CD4-positive, alpha-beta T cell treated with Interleukin-2 at 100 ng/mL for 4 hours (primary cell): ENCODE results near the gene COMMD2.

Experiments
- DNase-seq: peaks from one replicate; pipeline ENCODE4 v3.0.0-alpha.2; 2020; ENCODE audit warnings: low spot score

Gene COMMD2

DNA sequence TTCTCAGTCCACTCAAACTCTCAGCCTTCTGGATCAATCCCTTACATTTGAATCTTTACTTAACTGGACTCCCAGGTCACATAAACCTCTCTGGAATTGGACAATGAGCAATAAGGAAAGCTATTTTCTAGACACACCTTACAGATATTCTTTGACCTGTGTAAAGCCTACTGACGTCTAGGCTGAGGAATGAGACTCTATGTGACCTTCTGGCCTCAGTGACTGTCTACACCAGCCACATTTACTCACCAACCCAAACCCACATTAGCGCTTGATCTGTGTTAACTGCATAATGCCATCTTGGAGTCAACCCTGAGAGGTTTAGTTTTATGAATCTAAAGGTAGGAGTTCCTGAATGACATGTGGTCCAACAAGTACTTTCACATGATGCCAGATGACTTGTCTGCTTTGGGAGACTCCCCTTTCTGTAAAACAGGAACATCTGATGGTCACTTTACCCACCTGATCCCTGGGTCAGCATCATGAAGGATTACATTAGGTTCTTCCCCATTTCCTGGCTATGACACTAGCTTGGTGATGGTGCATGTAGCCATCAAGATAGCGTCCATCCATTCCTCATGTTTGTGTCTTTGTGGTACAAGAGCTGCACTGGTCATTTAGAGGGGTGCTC is 11.4 kb upstream of the COMMD2 start:
- DNase-seq = no peak

DNA sequence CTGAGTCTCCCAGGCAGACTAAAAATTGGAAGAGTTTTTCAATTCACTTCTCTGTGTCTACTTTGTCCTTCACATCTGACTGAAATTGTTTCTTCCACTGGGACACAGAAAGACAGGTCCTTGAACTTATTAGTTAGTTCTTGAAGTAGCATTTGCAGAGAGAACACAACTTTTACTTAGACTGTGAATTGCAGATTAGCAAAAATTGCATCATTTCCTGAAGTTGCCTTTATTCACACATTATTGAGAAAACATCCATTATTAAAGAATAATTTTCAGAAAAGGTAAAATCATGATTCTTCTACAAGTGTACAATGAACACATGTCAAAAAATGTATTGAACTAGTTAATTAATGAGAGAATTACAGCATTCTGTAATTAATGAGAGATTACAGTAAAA is 1.4 kb upstream of the COMMD2 start:
- no peak for DNase-seq

- no peak for DNase-seq
These were observed 473 bp upstream of the COMMD2 start for GRCh38 chr3:149752788-149753136.

DNA sequence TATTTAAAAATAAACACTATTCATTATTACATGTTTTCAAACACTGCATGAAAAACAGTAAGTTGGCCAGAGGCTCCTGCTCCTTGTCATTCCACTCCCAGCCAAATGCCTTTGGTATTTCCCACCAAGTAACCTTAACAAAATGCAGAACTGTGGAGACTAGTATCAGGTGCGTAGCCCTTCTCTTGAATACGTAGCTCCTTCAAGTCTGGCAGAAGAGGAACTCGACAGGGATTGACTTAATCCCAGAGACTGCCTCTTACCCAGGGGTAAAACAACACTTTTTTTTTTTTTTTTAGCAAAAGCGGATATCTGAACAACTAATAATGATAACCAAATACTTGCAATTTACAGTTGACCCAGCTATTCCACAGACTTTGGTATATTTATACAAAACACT is 738 bp downstream of the COMMD2 start:
- DNase-seq = no peak

- no peak for DNase-seq
These were observed 7.7 kb downstream of the COMMD2 start for GRCh38 chr3:149744606-149745005.

- DNase-seq = no peak
These were observed 8.1 kb downstream of the COMMD2 start for GRCh38 chr3:149744151-149744550.

- DNase-seq = no peak
These were observed 12.9 kb downstream of the COMMD2 start for GRCh38 chr3:149739396-149739795.

- no peak for DNase-seq
These were observed 13.4 kb downstream of the COMMD2 start for GRCh38 chr3:149738876-149739275.

- DNase-seq = no peak
These were observed 15.4 kb downstream of the COMMD2 start for GRCh38 chr3:149736953-149737205.

DNA sequence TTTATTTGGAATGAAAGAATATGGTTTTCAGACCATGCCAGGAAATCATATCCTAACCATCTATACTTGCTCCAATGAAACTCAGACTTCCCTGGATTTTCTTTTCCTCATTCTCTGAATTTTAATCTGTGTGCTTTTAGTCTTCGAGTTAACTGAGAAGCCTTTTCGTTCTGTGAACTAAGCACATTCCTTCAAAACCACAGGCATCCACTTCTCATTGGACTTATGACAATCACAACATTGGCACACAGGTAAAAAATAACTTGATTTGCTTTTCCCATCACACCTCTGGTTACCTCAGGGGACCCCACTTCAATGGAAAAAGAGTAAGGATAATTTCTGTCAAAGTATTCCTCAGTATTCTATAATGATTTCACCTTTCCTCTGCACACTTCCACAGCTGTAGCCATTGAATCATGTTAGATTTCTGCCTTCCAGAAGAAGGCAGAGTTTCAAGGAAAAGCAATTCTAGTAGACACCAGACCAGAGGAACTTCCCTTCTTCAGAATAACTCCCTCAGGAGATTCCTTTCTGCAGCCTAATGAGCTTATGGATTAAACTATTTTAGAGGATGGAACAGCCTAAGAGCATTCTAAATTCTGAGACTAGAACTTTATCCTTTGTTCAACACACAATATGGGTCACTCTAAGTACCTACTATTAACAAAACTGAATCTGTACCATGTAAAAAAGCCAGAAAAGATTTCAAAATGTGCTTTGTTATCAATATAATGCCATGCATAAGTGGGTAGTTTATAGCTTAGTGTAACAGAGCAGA is 15.9 kb downstream of the COMMD2 start:
- no peak for DNase-seq

DNA sequence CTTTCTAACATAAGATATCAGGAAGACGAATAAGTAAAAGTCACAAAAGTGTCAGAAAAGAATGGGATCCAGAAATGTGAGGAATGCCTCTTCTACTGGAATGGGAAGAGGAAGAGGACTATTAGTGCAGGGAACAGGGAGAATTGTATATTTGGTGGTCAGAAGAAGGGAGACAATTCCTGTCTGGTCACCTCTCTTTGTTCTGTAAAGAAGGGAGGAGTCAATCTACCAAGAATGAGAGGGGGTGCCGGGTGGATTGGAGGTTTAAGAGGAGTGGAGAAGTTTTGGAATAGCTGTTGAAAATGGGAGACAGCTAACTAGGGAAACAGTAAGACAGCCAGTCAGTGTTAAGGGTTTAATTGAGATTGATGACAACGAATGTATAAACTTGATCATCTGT is 20.1 kb downstream of the COMMD2 start:
- DNase-seq = no peak

DNA sequence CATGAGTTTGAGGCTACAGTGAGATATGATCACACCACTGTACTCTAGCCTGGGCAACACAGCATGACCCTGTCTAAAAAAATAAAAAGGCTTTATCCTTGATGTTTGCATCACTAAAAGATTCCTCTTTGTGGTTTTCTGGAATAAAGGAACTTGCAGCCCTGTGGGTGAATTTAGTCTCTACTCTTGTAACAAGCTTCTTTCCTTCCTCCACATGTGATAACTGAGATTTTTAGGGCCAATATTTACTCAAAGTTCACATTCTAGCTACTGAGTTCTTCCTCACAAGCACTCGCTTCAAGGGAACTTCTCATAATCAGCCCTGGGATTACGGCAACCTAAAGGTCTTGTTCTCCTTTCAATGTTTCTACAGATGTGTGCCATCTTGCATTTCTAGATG is 24.6 kb downstream of the COMMD2 start:
- DNase-seq = no peak

GRCh38 chr3:149726716-149727407 is 25.4 kb downstream of the COMMD2 start:
- DNase-seq = no peak

- DNase-seq = no peak
These were observed 28.5 kb downstream of the COMMD2 start for GRCh38 chr3:149723781-149724180.

- DNase-seq = no peak
These were observed 31.4 kb downstream of the COMMD2 start for GRCh38 chr3:149720918-149721317.

DNA sequence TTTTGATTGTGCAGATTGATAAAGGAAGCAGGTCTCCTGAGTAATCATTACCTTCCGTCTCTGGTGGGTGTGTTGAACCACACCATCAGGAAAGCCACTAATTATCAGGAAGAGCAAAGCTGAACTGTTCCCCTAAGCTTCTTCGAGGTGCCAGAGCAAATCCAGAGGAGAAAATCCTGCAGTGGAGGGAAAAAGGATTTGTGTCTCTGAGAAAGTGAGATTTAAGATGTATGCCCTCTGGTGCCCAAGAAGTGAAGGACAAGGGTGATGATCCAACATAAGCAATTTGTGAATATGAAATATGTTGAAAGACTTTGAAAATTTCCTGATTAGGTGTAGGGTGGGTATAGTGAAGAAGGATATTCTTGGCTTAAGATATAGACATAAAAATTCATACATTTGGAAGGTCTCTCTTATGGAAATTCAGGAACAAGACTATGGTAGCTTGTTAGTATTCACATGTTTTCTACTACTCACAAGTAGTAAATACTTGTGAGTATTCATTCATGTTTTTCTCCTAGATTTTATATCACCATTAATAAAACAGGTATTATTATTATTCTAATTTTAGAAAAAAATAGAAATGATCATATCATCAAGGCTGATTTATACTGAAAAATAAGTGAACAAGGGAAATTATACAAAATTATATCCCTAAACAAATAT is 34.8 kb downstream of the COMMD2 start:
- peak; percentile 16 for DNase-seq

DNA sequence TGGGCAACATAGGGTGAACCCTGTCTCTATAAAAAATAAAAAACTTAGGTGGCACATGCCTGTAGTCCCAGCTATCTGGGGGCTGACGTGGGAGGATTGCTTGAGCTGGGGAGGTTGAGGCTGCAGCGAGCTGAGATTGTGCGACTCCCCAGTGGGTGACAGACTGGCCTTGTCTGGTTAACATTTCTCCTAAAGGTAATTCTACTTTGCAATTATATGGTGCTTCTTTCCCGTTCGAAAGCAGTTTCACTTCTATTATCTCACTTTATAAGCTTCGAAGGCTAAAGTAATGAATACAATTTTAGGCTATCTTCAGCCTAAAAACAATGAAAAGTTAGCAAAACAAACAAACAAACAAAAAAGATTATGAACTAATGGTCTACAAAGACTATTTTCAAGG is 35.3 kb downstream of the COMMD2 start:
- no peak for DNase-seq

- DNase-seq = no peak
These were observed 37.0 kb downstream of the COMMD2 start for GRCh38 chr3:149715247-149715646.

GRCh38 chr3:149713730-149714654 is 38.3 kb downstream of the COMMD2 start:
- DNase-seq = no peak

DNA sequence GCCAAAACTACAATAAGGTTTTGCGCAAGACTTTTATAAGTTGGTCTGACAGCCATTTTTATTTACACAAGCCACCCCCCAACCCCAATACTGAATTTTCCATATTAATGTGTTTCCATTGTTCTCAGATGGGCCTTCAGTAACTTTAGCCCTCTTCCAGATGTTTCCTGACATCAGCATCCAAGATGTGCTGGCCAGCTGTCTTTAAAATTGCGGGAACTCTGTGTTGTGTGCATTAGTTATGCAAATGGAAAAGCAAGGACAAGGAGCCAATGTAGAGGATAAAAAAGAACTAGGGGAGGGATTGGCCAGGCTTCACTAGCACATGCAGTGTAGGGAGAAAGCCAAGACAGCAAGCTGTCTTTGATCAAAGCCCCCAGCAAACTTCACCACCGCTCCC is 45.4 kb downstream of the COMMD2 start:
- DNase-seq = no peak

DNA sequence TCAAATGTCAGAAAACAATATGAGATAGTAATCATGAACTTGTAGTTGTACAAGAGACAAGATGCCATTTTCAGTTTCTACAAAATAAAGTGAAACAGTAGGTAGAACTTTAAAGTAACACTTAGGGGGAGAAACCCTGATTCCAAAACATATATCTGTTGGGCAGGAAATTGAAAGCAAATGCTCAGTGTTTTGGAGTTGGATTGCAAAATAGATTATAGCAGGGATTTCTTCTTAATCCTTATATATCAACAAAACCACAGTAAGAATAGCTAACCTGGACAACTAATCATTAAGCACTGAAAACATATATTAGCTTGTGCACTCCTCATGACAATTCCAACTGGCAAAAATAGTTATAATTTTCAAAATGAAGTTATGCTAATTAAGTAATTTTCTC is 46.9 kb downstream of the COMMD2 start:
- DNase-seq = no peak

DNA sequence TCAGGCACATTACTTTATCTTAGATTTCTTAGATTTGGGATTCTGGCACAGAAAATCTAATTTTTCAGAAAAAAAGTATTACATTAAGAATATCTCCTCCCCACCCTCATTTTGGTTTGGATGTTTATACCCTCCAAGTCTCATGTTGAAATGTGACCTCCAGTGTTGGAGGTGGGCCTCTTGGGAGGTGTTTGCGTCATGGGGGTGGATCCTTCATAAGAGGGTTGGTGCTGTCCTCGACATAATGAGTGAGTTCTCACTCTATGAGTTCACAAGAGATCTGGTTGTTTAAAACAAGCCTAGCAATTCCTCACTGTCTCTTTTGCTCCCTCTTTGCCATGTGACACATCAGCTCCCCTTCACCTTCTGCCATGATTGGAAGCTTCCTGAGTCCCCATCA is 48.8 kb downstream of the COMMD2 start:
- no peak for DNase-seq
